ENCODE results near the gene ZNF556.

Gene ZNF556

GRCh38 chr19:2867025-2867991 is at the start of gene ZNF556:
ZNF556 (plus strand) TSS chr19:2867335; CDS start chr19:2867422, 87 bp downstream.
- no peak for DNase-seq

GRCh38 chr19:2819540-2820111 is 47.5 kb upstream of the ZNF556 start, which contains the start of gene ZNF554:
ZNF554 (plus strand) TSS chr19:2819868; CDS start chr19:2820072, 204 bp downstream.
- peak; percentile 80 to 93 for DNase-seq

GRCh38 chr19:2820112-2820702 is 46.9 kb upstream of the ZNF556 start:
- peak in 1 of 2 experiments; percentile 14 for DNase-seq

GRCh38 chr19:2822846-2823245 is 44.3 kb upstream of the ZNF556 start:
- DNase-seq: no peak

- DNase-seq: no peak
Observed at GRCh38 chr19:2823646-2824045, 43.5 kb upstream of the ZNF556 start.

GRCh38 chr19:2824129-2824528 is 43.0 kb upstream of the ZNF556 start:
- no peak for DNase-seq

GRCh38 chr19:2827022-2827421 is 40.1 kb upstream of the ZNF556 start:
- no peak for DNase-seq

GRCh38 chr19:2827840-2828489 is 39.2 kb upstream of the ZNF556 start:
- DNase-seq: no peak

- no peak for DNase-seq
Observed at GRCh38 chr19:2834294-2834871, 32.8 kb upstream of the ZNF556 start.

GRCh38 chr19:2837430-2837829 is 29.7 kb upstream of the ZNF556 start:
- DNase-seq: no peak

GRCh38 chr19:2840794-2841791 is 26.0 kb upstream of the ZNF556 start, which contains the start of gene ZNF555:
ZNF555 (plus strand) TSS chr19:2841475; CDS start chr19:2841573, 98 bp downstream.
- DNase-seq: peak; percentile 98 to 99

- DNase-seq: no peak
Observed at GRCh38 chr19:2841855-2842574, 25.1 kb upstream of the ZNF556 start.

GRCh38 chr19:2845107-2845506 is 22.0 kb upstream of the ZNF556 start:
- no peak for DNase-seq

- no peak for DNase-seq
Observed at GRCh38 chr19:2846180-2846894, 20.8 kb upstream of the ZNF556 start.

GRCh38 chr19:2847507-2847906 is 19.6 kb upstream of the ZNF556 start:
- no peak for DNase-seq

- no peak for DNase-seq
Observed at GRCh38 chr19:2848616-2849015, 18.5 kb upstream of the ZNF556 start.

GRCh38 chr19:2850256-2850925 is 16.7 kb upstream of the ZNF556 start:
- no peak for DNase-seq

GRCh38 chr19:2852598-2852997 is 14.5 kb upstream of the ZNF556 start:
- no peak for DNase-seq

- no peak for DNase-seq
Observed at GRCh38 chr19:2853015-2853606, 14.0 kb upstream of the ZNF556 start.

All from SW 1271 (cell line).